ENCODE measurements around the gene LHFPL3.

Gene LHFPL3

GRCh38 chr7:104800307-104800706, 471.9 kb downstream of the LHFPL3 start:
- DNase-seq (ENCODE audit: low read depth in 2 of 2) = no peak

- DNase-seq (ENCODE audit: low read depth in 2 of 2) = no peak
These were observed 472.6 kb downstream of the LHFPL3 start for GRCh38 chr7:104801022-104801421.

GRCh38 chr7:104803931-104804330, 475.5 kb downstream of the LHFPL3 start:
- no peak for DNase-seq (ENCODE audit: low read depth in 2 of 2)

GRCh38 chr7:104804696-104805095, 476.3 kb downstream of the LHFPL3 start:
- no peak for DNase-seq (ENCODE audit: low read depth in 2 of 2)

- DNase-seq (ENCODE audit: low read depth in 2 of 2) = no peak
These were observed 477.3 kb downstream of the LHFPL3 start for GRCh38 chr7:104805449-104806317.

GRCh38 chr7:104807671-104808070, 479.3 kb downstream of the LHFPL3 start:
- no peak for DNase-seq (ENCODE audit: low read depth in 2 of 2)

GRCh38 chr7:104809906-104810305, 481.5 kb downstream of the LHFPL3 start:
- no peak for DNase-seq (ENCODE audit: low read depth in 2 of 2)

- DNase-seq (ENCODE audit: low read depth in 2 of 2) = no peak
These were observed 485.7 kb downstream of the LHFPL3 start for GRCh38 chr7:104814126-104814525.

DNA sequence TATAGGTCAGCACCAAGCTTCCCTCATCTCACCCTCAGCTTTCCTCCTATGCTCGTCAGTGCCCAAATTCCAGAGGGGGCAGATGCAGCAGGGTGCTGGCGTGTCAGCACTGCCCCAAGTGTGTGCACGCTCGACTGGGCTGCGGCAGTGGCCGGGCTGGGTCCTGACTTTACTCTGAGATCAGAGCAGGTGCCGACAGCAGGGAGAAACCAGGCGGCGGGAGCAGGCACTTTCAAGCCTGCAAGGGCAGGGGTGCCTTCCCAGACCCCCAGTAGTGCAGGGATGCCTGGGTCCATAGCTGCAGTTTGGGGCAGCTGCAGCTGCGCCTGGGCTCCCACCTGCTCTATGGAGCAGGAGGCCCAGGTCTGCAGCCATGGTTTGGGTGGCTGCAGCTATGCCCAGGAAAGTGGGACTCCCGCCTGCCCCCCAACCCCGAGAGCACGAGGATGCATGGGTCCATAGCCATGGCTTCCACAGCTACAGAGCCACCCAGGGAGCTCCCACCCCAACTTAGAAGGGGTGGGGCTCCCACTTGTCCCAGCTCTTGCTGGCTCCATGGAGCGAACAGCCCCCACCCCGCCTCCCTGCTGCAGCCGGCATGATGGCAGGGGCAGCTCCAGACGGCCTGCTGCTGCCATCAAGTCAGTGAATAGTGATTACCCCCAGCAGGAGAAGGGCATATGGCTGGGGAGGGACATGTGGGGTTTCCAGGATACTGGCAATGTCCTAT, 486.4 kb downstream of the LHFPL3 start:
- no peak for DNase-seq (ENCODE audit: low read depth in 2 of 2)

- no peak for DNase-seq (ENCODE audit: low read depth in 2 of 2)
These were observed 488.1 kb downstream of the LHFPL3 start for GRCh38 chr7:104816537-104816936.

GRCh38 chr7:104818961-104819880, 490.8 kb downstream of the LHFPL3 start:
- DNase-seq (ENCODE audit: low read depth in 2 of 2) = no peak

DNA sequence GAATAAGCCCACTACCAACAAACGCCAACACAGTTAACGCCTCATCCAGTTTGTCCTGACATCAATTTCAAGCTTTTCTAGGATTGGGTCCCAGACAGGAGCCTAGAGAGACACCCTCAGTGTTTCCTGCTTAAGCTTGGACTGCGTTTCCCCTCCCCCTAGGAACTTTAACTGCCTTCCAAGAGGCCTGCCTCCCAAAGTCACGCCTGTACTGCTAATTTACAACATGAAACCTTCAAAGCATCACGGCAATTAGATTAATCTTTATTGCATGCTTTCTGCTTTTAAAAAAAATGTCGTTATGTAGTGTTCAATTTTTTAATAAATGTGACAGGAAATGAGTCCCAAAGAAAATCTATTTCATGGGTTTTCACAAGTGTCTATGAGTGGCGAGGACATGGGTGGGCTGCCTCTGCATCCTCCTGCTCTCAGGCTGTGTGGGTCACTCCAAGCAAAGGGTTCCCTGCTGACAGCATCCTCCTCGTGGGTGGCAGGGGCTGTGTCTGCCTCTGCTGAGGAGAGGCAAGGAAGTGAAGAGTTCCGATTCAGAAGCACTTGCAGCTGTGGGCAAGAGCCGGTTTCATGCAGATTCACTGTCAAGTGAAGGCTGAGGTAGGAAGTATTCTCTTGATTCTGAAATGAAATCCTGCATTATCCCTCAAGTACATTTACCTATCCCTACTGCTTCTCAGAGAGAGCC, 492.6 kb downstream of the LHFPL3 start:
- DNase-seq (ENCODE audit: low read depth in 2 of 2) = no peak

- no peak for DNase-seq (ENCODE audit: low read depth in 2 of 2)
These were observed 494.8 kb downstream of the LHFPL3 start for GRCh38 chr7:104823177-104823576.

GRCh38 chr7:104825099-104825498, 496.7 kb downstream of the LHFPL3 start:
- DNase-seq (ENCODE audit: low read depth in 2 of 2) = no peak

DNA sequence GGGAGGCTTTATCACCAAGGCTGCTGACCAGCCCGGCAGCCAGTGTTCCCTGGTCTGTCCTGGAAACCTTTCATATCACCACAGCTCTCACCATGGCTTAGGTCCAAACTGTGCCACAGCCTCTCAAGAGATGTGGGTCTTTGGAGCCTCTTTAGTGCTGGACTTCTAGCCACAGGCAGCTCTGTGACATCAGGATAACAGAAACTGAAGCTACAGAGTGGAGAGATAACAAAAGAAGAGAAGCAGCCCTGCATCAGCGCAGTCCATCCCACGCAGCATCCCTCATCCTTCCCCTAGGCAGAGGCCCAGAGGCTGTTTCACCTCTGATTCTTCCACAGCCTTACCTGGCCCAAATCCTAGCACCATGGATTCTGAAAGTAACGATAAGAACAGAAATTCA, 497.7 kb downstream of the LHFPL3 start:
- DNase-seq (ENCODE audit: low read depth in 2 of 2) = no peak

DNA sequence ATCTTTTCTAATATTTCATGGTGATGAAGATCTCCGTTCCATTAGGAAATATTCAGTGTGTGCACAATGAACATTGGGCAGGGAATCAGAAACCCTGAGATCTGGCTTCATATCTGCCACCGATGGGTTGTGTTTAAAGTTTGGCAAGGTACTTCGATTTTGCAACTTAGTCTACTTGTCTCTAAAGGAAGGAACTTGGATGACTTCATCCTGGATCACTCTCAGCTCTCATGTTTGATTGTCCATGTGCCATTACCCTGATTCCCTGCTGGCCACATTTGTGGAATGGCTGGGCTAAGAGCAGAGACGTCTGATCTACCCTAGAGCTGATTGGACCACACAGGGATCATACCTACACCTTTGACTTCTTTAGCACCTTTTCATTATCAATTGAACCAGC, 508.6 kb downstream of the LHFPL3 start:
- no peak for DNase-seq (ENCODE audit: low read depth in 2 of 2)

GRCh38 chr7:104838537-104839299, 510.3 kb downstream of the LHFPL3 start:
- DNase-seq (ENCODE audit: low read depth in 2 of 2) = no peak

DNA sequence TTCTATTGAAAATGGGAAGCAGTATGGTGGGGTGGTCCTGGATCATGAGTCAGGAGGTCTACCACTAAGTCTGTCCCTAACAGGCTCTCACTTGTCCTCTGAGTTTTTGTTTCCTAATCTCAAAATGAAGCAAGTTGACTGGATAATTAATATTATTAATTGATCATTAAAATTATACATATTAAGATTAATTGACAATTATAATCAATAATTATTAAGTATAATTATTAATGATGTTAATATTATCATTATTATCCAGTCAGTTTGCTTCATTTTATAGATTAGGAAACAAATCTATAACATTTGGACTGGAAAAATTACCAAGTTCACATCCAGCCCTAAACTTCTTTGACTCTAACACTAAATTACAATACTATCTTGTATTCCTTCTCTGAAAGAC, 511.4 kb downstream of the LHFPL3 start:
- DNase-seq (ENCODE audit: low read depth in 2 of 2) = no peak

DNA sequence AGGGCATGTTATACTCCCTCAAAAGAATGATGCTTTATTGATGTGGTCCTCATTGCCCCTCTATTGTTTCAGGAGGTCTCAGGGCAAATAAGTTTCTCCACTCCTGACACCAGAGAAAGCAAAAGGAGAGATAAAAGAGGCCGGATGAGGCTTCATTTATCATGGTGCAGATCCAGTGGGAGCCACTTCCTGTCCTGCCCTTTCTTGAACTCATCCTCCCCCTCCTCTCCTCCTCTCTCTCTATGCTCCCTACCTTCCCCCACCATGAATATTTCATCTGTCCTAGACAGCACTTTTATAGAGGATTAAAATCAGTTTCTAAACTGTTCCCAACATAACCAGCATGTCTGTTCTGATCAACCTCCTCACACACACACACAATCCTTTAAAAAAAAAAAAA, 513.4 kb downstream of the LHFPL3 start:
- no peak for DNase-seq (ENCODE audit: low read depth in 2 of 2)

GRCh38 chr7:104843198-104843597, 514.8 kb downstream of the LHFPL3 start:
- DNase-seq (ENCODE audit: low read depth in 2 of 2) = no peak

- no peak for DNase-seq (ENCODE audit: low read depth in 2 of 2)
These were observed 517.2 kb downstream of the LHFPL3 start for GRCh38 chr7:104845557-104845956.

All from stimulated activated CD4-positive, alpha-beta T cell treated with anti-CD3 and anti-CD28 coated beads, Interleukin-12 subunit alpha, Interleukin-12 subunit beta, amount 100 ng/mL, for 24 hours (primary cell).